NCI-H1694 (cell line): ENCODE measurements around the gene RHOT1.
"Not testable (repeated sequence)": the region's sequence is repeated elsewhere in the genome, so short reads cannot be mapped to it uniquely, and the experiment has no call there.

ENCODE experiments used
- DNase-seq: peaks from one replicate; lab custom pipeline; 2025; lab: John Stamatoyannopoulos, UW

Gene RHOT1

DNA sequence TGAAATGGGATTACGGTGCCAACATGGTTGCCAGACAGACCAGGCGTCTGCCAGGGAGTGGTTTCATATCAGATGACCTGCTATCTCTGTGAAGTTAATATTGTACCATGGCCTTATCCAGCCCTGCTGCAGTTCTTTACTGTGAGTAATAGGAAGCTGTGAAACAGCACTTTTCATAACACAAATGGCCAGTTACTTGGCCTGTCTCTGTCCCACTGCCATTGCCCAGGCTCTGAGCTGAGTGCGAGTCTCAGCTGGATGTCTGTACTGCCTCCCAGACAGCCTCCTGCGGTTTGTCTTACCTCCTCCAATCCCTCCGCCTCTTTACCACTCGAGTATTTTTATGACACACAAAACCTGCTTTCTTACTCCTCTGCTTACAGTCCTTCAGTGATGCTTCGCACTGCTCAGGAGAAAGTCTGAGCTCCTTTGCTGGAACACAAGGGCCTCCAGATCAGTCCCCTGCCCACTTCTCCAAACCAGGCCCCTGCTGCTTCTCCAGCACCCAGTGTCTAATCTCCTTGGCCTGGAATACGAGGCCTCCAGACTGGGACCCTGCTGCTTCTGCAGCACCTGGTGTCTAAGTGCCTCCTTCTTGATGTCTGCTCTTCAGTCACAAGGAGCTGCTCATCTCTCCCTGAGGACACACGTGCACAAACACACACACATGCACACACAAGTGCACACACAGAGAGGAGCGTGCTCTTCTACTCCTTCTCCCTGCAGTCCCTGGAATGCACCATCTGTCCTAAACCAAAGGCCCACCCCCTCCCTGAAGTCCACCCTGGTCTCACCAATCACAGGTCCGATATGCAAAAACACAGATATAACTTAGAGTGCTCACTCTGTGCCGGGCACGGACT is 17.1 kb upstream of the RHOT1 start:
- no peak for DNase-seq

DNA sequence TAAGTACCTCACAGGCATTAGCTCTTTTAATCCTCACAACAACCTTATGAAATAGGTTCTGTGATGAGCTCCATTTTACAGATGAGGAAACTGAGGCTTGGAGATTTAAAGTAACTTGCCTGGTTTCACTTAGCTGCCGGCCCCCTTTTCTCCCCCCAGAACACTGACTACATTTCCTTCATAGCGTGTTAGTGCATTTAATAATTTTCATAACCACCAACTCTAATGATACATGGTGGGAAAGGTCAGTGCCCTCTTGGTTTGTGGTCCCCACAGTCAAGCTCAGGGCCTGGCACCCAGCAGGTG is 16.5 kb upstream of the RHOT1 start:
- no peak for DNase-seq

- no peak for DNase-seq
These were observed 16.0 kb upstream of the RHOT1 start for GRCh38 chr17:32126325-32126724.

DNA sequence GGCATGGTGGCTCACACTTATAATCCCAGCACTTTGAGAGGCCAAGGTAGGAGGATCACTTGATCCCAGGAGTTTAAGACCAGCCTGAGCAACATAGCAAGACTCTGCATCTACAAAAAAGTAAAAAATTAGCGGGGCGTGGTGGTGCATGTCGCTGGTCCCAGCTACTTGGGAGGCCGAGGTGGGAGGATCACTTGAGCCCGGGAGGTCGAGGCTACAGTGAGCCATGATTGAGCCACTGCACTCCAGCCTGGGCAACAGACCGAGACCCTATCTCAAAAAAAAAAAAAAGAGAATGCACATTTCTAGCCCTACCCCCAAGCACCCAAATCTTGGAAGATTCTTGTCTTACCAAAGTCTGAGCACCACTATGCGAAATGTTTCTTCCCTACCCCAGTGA is 15.6 kb upstream of the RHOT1 start:
- no peak for DNase-seq

GRCh38 chr17:32127158-32127897 is 15.0 kb upstream of the RHOT1 start:
- peak; percentile 74 for DNase-seq

DNA sequence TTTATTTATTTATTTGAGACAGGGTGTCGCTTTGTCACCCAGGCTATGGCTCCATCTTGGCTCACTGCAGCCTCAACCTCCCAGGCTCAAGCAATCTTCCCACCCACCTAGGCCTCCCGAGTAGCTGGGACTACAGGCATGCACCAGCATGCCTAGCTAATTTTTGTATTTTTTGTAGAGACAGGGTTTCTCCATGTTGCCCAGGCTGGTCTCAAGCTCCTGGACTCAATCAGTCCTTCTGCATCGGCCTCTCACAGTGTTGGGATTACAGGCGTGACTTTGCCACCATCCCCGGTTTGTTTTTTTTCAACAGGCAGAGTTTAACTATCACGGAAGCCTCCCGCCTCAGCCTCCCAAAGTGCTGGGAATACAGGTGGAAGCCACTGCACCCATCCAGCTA is 13.8 kb upstream of the RHOT1 start:
- DNase-seq = not testable (repeated sequence)

DNA sequence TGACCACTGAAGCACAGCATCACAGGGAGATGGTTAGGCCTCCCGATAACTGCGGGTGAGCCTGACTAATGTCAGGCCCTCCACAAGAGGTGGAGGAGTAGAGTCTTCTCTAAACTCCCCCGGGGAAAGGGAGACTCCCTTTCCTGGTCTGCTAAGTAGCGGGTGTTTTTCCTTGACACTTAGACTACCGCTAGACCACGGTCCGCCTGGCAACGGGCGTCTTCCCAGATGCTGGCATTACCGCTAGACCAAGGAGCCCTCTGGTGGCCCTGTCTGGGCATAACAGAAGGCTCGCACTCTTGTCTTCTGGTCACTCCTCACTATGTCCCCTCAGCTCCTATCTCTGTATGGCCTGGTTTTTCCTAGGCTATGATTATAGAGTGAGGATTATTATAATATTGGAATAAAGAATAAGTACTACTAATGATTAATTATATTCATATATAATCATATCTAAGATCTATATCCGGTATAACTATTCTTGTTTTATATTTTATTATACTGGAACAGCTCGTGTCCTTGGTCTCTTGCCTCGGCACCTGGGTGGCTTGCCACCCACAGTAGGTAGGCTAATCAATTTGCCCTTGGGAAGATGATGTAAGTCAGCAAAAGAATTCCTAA is 6.7 kb upstream of the RHOT1 start:
- DNase-seq = not testable (repeated sequence)

DNA sequence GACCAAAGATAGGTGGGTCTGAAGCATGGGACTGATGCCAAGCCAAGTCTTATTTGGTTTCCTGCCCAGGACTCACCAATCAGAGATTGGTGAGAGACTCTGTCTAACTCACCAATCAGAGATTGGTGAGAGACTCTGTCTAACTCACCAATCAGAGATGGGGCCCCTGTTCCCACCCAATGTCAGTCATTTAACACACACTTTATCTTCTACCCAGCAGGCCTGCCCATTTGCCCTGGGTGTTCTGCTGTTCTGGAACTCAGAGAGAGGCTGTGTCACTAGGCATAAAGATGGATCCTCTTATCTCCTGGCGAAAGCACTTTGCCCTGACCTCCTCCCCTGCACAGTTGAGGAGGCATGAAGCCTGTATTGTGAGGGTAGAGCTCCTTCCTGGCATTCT is 5.4 kb upstream of the RHOT1 start:
- no peak for DNase-seq

DNA sequence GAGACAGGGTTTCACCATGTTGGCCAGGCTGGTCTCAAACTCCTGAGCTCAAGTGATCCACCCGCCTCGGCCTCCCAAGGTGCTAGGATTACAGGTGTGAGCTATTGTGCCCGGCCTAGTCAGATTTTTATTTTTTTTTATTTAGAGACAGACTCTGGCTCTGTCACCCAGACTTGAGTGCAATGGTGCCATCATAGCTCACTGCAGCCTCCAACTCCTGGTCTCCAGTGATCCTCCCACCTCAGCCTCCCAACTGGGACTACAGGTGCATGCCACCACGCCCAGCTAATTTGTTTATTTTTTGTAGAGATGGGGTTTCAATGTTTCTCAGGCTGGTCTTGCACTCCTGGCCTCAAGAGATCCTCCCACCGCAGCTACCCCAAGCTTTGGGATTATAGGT is 2.8 kb upstream of the RHOT1 start:
- not testable (repeated sequence) for DNase-seq

DNA sequence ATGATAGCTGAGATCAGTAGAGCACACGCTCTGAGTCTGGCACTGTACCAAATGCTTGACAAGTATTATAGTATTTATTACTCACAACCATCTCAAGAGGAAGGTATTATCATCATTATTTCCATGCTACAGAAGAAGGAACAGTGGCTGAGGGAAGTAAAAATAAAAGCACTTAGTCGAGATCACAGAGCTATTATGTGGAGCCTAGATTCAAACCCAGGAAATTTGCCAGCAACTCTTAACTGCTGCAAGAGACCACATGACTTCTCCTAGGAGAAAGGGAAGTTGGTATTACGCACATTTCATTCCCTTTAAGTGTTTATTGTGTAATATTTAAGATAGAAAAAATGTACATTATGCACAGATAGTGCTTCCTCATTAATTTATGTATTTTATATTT is 1.0 kb upstream of the RHOT1 start:
- DNase-seq = peak; percentile 66

DNA sequence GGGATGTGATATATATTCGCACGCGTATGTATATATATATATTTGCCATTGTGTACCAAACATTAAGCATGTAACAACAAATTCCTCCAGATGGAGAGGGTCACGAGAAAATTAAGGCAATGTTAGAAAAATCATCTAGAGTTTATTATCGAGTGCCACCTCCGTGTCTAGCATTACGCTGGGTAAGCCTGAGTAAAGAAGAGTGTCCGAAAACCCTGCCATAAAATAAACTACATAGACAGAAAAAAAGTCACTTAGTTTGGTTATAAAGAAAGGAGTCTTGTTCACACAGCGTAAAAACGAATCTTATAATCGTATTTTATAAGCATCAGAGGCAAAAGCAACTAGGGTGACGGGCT is 644 bp upstream of the RHOT1 start:
- no peak for DNase-seq

GRCh38 chr17:32142857-32143526 is 690 bp downstream of the RHOT1 start:
- DNase-seq = no peak

DNA sequence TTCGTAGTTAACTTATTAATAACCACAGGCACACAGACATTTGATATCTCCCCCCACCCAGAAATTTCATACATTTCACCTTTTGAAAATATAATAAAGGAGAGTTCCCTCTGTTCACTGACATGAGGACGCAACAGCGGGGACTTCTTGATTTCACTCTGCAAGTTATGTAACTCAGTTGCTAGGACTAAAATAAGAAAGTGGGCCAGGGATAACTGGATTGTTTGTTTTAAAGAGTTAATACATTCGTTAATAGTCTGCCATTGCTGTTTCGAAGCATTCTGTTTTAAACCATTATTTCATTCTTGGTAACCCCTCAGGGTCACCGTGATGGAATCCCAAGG is 1.2 kb downstream of the RHOT1 start:
- DNase-seq = no peak

GRCh38 chr17:32144442-32144841 is 2.1 kb downstream of the RHOT1 start:
- DNase-seq = not testable (repeated sequence)

- no peak for DNase-seq
These were observed 6.0 kb downstream of the RHOT1 start for GRCh38 chr17:32148351-32148750.

- DNase-seq = no peak
These were observed 8.1 kb downstream of the RHOT1 start for GRCh38 chr17:32150358-32150757.

DNA sequence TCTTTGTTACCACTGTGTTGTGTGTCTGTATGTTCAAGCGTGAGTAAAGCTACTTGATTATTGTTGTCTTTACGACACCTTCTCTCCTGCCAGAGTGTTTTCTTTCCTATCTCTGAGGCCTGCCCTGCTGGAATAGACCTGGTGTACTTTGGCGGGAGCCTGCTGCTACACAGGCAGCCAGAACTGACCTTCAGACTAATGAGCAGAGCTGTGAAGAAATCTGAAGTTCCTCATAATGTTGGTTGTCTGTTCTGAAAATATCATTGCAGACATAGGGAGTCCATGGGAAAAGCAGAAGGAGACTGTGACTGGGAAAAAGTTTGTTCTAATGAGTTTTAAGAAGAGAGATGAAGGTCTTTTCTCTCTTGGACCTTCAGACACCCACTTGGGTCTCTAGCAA is 9.8 kb downstream of the RHOT1 start:
- DNase-seq = no peak

DNA sequence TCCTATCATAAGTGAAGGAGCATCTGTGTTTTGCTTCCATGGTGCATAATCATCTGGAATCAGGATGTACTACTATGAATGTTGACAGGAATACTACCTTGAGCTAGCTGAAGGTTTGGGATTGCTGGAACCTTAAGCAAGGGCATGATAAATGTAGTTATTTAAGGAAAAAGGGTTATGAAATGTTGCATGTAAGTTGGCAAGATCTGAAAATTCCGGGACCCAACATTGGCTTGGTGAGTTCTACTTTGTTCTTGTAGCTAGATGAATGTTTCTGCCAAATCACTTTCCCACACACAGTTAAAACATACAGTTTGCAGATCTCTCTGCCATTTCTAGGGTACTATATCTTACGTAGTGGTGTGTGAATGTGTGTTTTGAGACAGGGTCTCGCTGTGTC is 13.6 kb downstream of the RHOT1 start:
- DNase-seq = no peak

GRCh38 chr17:32156656-32157055 is 14.4 kb downstream of the RHOT1 start:
- no peak for DNase-seq

DNA sequence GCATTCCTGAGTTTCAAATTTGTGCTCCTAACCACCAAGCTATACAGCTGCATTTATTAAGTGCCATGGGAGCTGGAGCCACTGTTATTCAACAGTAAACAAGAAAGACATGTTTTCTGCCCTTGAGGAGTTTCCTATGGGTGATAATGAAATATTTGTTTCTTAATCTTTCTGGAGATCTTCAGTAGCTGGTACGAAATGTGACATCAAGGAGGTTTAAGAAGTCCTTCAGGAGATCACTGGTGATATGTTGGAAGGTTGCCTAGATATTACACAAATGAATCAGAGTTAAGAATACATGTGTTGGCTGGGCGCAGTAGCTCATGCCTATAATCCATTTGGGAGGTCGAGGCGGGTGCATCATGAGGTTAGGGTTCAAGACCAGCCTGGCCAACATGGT is 14.9 kb downstream of the RHOT1 start:
- DNase-seq = no peak

- DNase-seq = no peak
These were observed 16.7 kb downstream of the RHOT1 start for GRCh38 chr17:32158870-32159585.
